DMS 273 treated with DMSO at 0.1 percent for 48 hours (cell line): ENCODE results near the gene OXSR1.
"Not testable (repeated sequence)": the region's sequence is repeated elsewhere in the genome, so short reads cannot be mapped to it uniquely, and the experiment has no call there.

Experiments
- DNase-seq: peaks from one replicate; lab custom pipeline; 2025; lab: John Stamatoyannopoulos, UW

The OXSR1 gene

GRCh38 chr3:38168151-38169026 is 3.1 kb downstream of the OXSR1 start:
- DNase-seq = no peak

GRCh38 chr3:38169027-38169317 is 3.6 kb downstream of the OXSR1 start:
- no peak for DNase-seq

- no peak for DNase-seq
Observed at GRCh38 chr3:38170722-38171121, 5.4 kb downstream of the OXSR1 start.

- DNase-seq = no peak
Observed at GRCh38 chr3:38171622-38172021, 6.3 kb downstream of the OXSR1 start.

GRCh38 chr3:38173834-38174418 is 8.6 kb downstream of the OXSR1 start:
- no peak for DNase-seq

- no peak for DNase-seq
Observed at GRCh38 chr3:38177181-38177580, 11.8 kb downstream of the OXSR1 start.

- DNase-seq = no peak
Observed at GRCh38 chr3:38186781-38187180, 21.4 kb downstream of the OXSR1 start.

GRCh38 chr3:38190481-38190881 is 25.1 kb downstream of the OXSR1 start:
- no peak for DNase-seq

- DNase-seq = not testable (repeated sequence)
Observed at GRCh38 chr3:38202931-38203330, 37.6 kb downstream of the OXSR1 start.

- no peak for DNase-seq
Observed at GRCh38 chr3:38203690-38204089, 38.4 kb downstream of the OXSR1 start.

- no peak for DNase-seq
Observed at GRCh38 chr3:38204599-38205471, 39.5 kb downstream of the OXSR1 start.

GRCh38 chr3:38205472-38205805 is 40.1 kb downstream of the OXSR1 start:
- DNase-seq = no peak

- DNase-seq = no peak
Observed at GRCh38 chr3:38207254-38208003, 42.1 kb downstream of the OXSR1 start.

- DNase-seq = no peak
Observed at GRCh38 chr3:38210141-38210757, 44.9 kb downstream of the OXSR1 start.

GRCh38 chr3:38212141-38212540 is 46.8 kb downstream of the OXSR1 start:
- DNase-seq = no peak

GRCh38 chr3:38214560-38214959 is 49.2 kb downstream of the OXSR1 start:
- no peak for DNase-seq

GRCh38 chr3:38219609-38220197 is 54.4 kb downstream of the OXSR1 start:
- DNase-seq = no peak

- DNase-seq = no peak
Observed at GRCh38 chr3:38221005-38221404, 55.7 kb downstream of the OXSR1 start.

- no peak for DNase-seq
Observed at GRCh38 chr3:38222032-38222634, 56.8 kb downstream of the OXSR1 start.

GRCh38 chr3:38224357-38224756 is 59.0 kb downstream of the OXSR1 start:
- no peak for DNase-seq

- no peak for DNase-seq
Observed at GRCh38 chr3:38226273-38226672, 60.9 kb downstream of the OXSR1 start.
